ENCODE data around the gene TTC1. TPM values are rescaled to one million over a fixed set of nuclear protein-coding genes. Genes with fewer than 3 reads are reported as not detected.

TTC1 gene
- total and polyA plus RNA-seq, 9 of the 15 experiments (the other 6 are each of a cell fraction or from before 2014, with no cell fraction given) = 51.9 to 173 (median 87.7) TPM

- TF ChIP-seq CEBPG (CRISPR knock-in tag; IDR thresholded peaks at IDR 0.05) = peak; percentile 84
- TF ChIP-seq CEBPG (tag; conservative IDR thresholded peaks at IDR 0.05 in 1 of 2, IDR thresholded peaks at IDR 0.05 in 1 of 2) = peak; percentile 43 to 94
- peak in 1 of 2 experiments; percentile 44; a peak in 1 of 4 replicates for TF ChIP-seq TRIM24 (IDR thresholded peaks at IDR 0.05)
- TF ChIP-seq MYC (IDR thresholded peaks at IDR 0.05; ENCODE audit: low read depth, low read length) = 0 out of 2 replicates have a peak, but pooled peaks have one; percentile 14
- TF ChIP-seq MYC (CRISPR knock-in tag; IDR thresholded peaks at IDR 0.05; ENCODE audit: borderline replicate concordance, low read depth) = no peak
- TF ChIP-seq ZNF655 (CRISPR knock-in tag; IDR thresholded peaks at IDR 0.05) = no peak
- no peak for TF ChIP-seq CSDE1 (IDR thresholded peaks at IDR 0.05)
- no peak for TF ChIP-seq STAG1 (CRISPR knock-in tag; IDR thresholded peaks at IDR 0.05; ENCODE audit: borderline replicate concordance)
- TF ChIP-seq ATF4 (CRISPR knock-in tag; IDR thresholded peaks at IDR 0.05) = peak; percentile 68; the same call in 1 of the 2 replicates
- no peak for TF ChIP-seq ZBTB40 (IDR thresholded peaks at IDR 0.05)
- no peak for TF ChIP-seq ZBTB40 (CRISPR knock-in tag; IDR thresholded peaks at IDR 0.05)
- no peak for TF ChIP-seq MLX (CRISPR knock-in tag; conservative IDR thresholded peaks at IDR 0.05)
- TF ChIP-seq ZNF384 (IDR thresholded peaks at IDR 0.05; ENCODE audit: low read depth, low read length) = peak; percentile 85
- TF ChIP-seq RB1 (IDR thresholded peaks at IDR 0.05; ENCODE audit: low read depth) = no peak
- TF ChIP-seq ZNF239 (CRISPR knock-in tag; IDR thresholded peaks at IDR 0.05) = no peak
Observed at GRCh38 chr5:160048131-160048530, 39.2 kb downstream of the TTC1 start (continued).

All from K562 (cell line).